ENCODE data around the gene C6orf141. TPM values are rescaled to one million over a fixed set of nuclear protein-coding genes. Genes with fewer than 3 reads are reported as not detected.

The C6orf141 gene
- total RNA-seq, 1 donor from 2014 or later, result 9.4 TPM

DNA sequence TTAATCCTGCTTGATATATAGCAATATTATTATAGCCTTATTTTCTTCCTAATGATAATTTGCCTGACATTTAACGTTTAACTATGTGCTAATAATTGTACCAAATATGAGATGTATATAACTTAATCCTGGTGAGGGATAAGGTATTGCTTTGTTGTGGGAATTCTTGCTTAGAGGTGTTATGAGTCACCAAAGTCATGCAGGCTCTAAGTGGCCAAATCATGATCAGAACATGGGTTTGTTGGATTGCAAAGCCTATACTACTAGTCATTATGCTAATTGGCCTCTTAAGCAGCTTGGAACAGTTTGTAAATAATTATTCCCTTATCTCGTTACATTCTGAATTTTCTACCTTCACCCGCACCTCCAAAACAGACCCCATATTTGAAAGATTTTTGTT is 21.9 kb upstream of the C6orf141 start:
- no peak for DNase-seq (ENCODE audit: low spot score, unreplicated experiment)
- H3K27me3 Mint-ChIP-seq, result no peaks in the 10 kb centered on the region
- peaks cover 4% of the 10 kb centered on the region for H3K9me3 Mint-ChIP-seq (ENCODE audit: low read depth)
- H3K36me3 Mint-ChIP-seq (ENCODE audit: insufficient read depth), result no peaks in the 10 kb centered on the region
- H3K4me1 Mint-ChIP-seq (ENCODE audit: low read depth), result peaks cover 10% of the 10 kb centered on the region
- TF ChIP-seq, protein P1, sequence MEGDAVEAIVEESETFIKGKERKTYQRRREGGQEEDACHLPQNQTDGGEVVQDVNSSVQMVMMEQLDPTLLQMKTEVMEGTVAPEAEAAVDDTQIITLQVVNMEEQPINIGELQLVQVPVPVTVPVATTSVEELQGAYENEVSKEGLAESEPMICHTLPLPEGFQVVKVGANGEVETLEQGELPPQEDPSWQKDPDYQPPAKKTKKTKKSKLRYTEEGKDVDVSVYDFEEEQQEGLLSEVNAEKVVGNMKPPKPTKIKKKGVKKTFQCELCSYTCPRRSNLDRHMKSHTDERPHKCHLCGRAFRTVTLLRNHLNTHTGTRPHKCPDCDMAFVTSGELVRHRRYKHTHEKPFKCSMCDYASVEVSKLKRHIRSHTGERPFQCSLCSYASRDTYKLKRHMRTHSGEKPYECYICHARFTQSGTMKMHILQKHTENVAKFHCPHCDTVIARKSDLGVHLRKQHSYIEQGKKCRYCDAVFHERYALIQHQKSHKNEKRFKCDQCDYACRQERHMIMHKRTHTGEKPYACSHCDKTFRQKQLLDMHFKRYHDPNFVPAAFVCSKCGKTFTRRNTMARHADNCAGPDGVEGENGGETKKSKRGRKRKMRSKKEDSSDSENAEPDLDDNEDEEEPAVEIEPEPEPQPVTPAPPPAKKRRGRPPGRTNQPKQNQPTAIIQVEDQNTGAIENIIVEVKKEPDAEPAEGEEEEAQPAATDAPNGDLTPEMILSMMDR (IDR thresholded peaks at IDR 0.05; ENCODE audit: unreplicated experiment), result no peak
- H3K4me3 Mint-ChIP-seq (ENCODE audit: low read depth), result no peak overlapping the region
- no peak overlapping the region for H3K27ac Mint-ChIP-seq

- no peaks in the 10 kb centered on the region for H3K36me3 Mint-ChIP-seq (ENCODE audit: insufficient read depth)
- no peak for DNase-seq (ENCODE audit: low spot score, unreplicated experiment)
- no peak overlapping the region for H3K27ac Mint-ChIP-seq
- H3K4me1 Mint-ChIP-seq (ENCODE audit: low read depth), result no peaks in the 10 kb centered on the region
- no peak overlapping the region for H3K4me3 Mint-ChIP-seq (ENCODE audit: low read depth)
- TF ChIP-seq, protein P1 (IDR thresholded peaks at IDR 0.05; ENCODE audit: unreplicated experiment), result no peak
- H3K27me3 Mint-ChIP-seq, result no peaks in the 10 kb centered on the region
- no peaks in the 10 kb centered on the region for H3K9me3 Mint-ChIP-seq (ENCODE audit: low read depth)
These were observed 20.2 kb upstream of the C6orf141 start for GRCh38 chr6:49530141-49530776.

DNA sequence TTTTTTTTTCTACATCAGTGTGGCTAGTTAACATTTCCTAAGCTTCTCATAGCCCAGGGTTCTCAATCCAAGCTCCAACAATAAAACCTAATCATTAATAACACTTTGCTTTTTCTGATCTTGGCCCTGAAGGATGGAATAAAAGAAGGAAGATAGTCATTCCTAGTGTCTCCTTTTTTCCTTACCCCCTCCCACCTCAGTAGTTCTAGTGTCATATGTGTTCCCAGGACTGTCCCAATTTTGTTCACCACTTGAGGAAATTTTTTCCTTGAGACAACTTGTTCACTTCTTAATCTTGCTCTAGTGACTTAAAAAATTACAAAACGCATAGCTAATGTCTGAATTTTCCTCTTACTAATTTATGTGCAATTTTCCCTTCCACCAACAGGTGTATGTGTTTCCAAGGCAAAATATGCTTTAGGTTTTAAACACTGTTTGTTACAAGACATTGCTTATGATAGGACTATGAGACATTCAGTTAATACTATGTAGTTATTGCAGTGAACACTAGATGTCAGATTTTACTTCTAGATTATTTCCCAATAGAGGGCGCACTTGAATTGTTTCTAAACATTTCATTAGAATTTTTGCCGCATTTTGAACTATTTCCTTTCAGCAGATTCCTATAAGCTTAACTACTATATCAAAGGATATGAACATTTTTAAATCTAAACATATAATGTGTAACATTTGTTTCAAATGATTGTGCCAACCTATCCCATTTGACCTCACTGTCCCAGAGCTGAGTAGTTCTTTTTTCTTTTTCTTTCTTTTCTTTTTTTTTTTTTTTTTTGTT is 18.5 kb upstream of the C6orf141 start:
- H3K36me3 Mint-ChIP-seq (ENCODE audit: insufficient read depth), result no peaks in the 10 kb centered on the region
- H3K27ac Mint-ChIP-seq, result peak overlapping the region; percentile 23
- H3K4me3 Mint-ChIP-seq (ENCODE audit: low read depth), result peak overlapping the region; percentile 9
- no peaks in the 10 kb centered on the region for H3K27me3 Mint-ChIP-seq
- TF ChIP-seq, protein P1 (IDR thresholded peaks at IDR 0.05; ENCODE audit: unreplicated experiment), result peak; percentile 83
- H3K4me1 Mint-ChIP-seq (ENCODE audit: low read depth), result no peaks in the 10 kb centered on the region
- DNase-seq (ENCODE audit: low spot score, unreplicated experiment), result no peak
- H3K9me3 Mint-ChIP-seq (ENCODE audit: low read depth), result no peaks in the 10 kb centered on the region

DNA sequence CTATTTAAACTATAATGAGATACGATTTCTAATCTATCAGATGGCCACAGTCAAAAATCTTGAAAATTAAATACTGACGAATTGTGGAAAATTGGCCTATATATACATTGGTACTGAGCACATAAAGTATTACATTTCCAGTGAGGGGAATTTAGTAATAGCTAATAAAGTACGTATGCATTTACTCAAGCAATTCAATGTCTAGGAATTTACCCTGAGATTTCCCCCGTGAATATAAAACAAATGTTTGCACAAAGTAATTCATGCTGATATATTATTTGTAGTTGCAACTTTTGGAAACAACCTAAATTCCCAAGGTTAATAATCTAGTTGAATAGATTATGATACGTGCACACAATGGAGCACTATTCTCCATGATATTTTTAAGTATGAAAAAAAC is 14.7 kb upstream of the C6orf141 start:
- Mint-ChIP-seq H3K9me3 (ENCODE audit: low read depth) (no peaks in the 10 kb centered on the region), H3K4me1 (ENCODE audit: low read depth) (no peaks in the 10 kb centered on the region), H3K36me3 (ENCODE audit: insufficient read depth) (no peaks in the 10 kb centered on the region), H3K27ac (no peak overlapping the region), H3K27me3 (no peaks in the 10 kb centered on the region), H3K4me3 (ENCODE audit: low read depth) (no peak overlapping the region)
- TF ChIP-seq, protein P1 (IDR thresholded peaks at IDR 0.05; ENCODE audit: unreplicated experiment), result no peak
- DNase-seq (ENCODE audit: low spot score, unreplicated experiment), result no peak

DNA sequence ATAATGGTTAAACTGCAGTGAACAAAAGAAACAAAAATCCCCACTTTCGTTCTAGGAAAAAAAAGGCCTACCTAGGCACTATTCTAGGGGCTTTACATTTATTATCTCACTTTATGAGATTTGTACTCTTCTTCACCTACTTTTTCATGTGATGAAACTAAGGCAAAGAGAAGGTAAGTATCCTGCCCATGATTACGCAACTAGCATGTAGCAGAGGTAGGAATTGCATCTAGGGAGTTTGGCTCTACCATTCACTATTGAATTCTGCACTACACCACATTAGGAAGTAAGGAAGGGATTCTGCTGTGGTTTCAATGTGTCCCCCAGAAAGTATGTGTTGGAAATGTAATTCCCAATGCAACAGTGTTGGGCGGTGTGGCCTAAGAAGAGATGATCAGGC is 11.4 kb upstream of the C6orf141 start:
- TF ChIP-seq, protein P1 (IDR thresholded peaks at IDR 0.05; ENCODE audit: unreplicated experiment), result no peak
- Mint-ChIP-seq H3K4me3 (ENCODE audit: low read depth) (no peak overlapping the region), H3K4me1 (ENCODE audit: low read depth) (peaks cover 4% of the 10 kb centered on the region), H3K9me3 (ENCODE audit: low read depth) (no peaks in the 10 kb centered on the region), H3K27ac (no peak overlapping the region), H3K36me3 (ENCODE audit: insufficient read depth) (no peaks in the 10 kb centered on the region), H3K27me3 (no peaks in the 10 kb centered on the region)
- DNase-seq (ENCODE audit: low spot score, unreplicated experiment), result no peak
